H1 (cell line): ENCODE measurements around the gene EPS8L1. TPM values are rescaled to one million over a fixed set of nuclear protein-coding genes. Genes with fewer than 3 reads are reported as not detected.

Source experiments
- BACH1 ChIP-seq: IDR thresholded peaks from 2 replicates; pipeline ENCODE4 v1.6.1; 2012; ENCODE audit warnings: low read length, improper control_type of control experiment
- EGR1 ChIP-seq: IDR thresholded peaks from 2 replicates; pipeline ENCODE4 v1.6.1; 2011; ENCODE audit warnings: low read depth, low read length, borderline replicate concordance
- HDAC2 ChIP-seq, 2 experiments: fragments of 300-600 bp in 1 of 2; sonication (generic) in 1 of 2; IDR thresholded peaks; 2 replicates each; pipeline ENCODE4 v1.6.1; 2011 to 2012; ENCODE audit warnings: low read depth in 2 of 2, low read length in 2 of 2, mild to moderate bottlenecking in 2 of 2, moderate library complexity in 2 of 2, borderline replicate concordance in 1 of 2, inconsistent platforms in 1 of 2
- NANOG ChIP-seq: IDR thresholded peaks from 2 replicates; pipeline ENCODE4 v1.6.1; 2011; ENCODE audit warnings: low read length, low read depth, mild to moderate bottlenecking, inconsistent platforms; ENCODE audit not compliant: insufficient read depth, poor library complexity, severe bottlenecking
- POU5F1 ChIP-seq: IDR thresholded peaks from 2 replicates; pipeline ENCODE4 v1.6.1; 2011; ENCODE audit warnings: low read depth, mild to moderate bottlenecking, low read length, moderate library complexity
- RXRA ChIP-seq: IDR thresholded peaks from 2 replicates; pipeline ENCODE4 v1.6.1; 2011; ENCODE audit warnings: low read depth, mild to moderate bottlenecking, low read length, moderate library complexity; ENCODE audit not compliant: insufficient read depth
- SP4 ChIP-seq: IDR thresholded peaks from 2 replicates; pipeline ENCODE4 v1.6.1; 2012; ENCODE audit warnings: low read length, inconsistent platforms
- polyA plus RNA-seq, 7 experiments: library from polyadenylated mRNA; depleted of rRNA in 3 of 7; stranded (reverse) in 5 of 7; unstranded in 2 of 7; fragments of >200 nt in 5 of 7; fragments of 200-250 nt in 2 of 7; gene quantifications; 1 replicate in 5 of 7; 2 replicates in 1 of 7; 4 replicates in 1 of 7; pipeline versions ENCODE4 v1.2.1 to v1.2.3, GENCODE V29; 2011 to 2013; ENCODE audit warnings: missing spikeins in 2 of 7, mixed read lengths in 2 of 7
- total RNA-seq: library from RNA; stranded (reverse); fragmentation: NEBNext Ultra II Directional; extraction: Animal tissue kit (Norgen Biotek cat#: 25700); gene quantifications from 2 replicates; pipeline ENCODE4 v1.2.1, GENCODE V29; 2021
- TF ChIP-seq, protein P1 (sequence below): fragments of 300-600 bp; sonication (generic); IDR thresholded peaks from 2 replicates; pipeline ENCODE4 v1.7.1; 2012; ENCODE audit warnings: low read length, moderate library complexity, mild to moderate bottlenecking, inconsistent platforms; ENCODE audit not compliant: insufficient replicate concordance

The EPS8L1 gene
- total and polyA plus RNA-seq, 2 of the 8 experiments (the other 6 are each of a cell fraction or from before 2014, with no cell fraction given): 19.8 to 30.2 TPM

DNA sequence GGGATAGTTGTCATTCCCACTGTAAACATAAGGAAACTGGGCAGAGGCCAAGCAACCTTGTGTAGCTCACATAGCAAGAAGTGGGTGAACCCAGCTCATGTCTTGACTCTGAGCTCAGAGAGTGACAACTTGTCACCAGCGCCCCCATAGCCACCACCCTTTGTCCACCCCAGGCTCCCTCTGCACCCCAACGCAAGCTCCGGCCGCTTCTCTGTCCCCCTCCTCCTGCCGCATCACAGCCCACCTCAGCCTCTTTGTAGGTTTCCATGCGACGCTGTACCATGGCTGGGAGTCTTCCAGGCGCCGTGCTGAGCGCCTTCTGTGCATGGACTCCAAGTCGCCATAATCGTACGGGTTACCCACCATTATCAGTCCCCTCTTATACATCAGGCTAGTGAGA lies 40.9 kb upstream of the EPS8L1 start (continued):
- TF ChIP-seq, protein P1, sequence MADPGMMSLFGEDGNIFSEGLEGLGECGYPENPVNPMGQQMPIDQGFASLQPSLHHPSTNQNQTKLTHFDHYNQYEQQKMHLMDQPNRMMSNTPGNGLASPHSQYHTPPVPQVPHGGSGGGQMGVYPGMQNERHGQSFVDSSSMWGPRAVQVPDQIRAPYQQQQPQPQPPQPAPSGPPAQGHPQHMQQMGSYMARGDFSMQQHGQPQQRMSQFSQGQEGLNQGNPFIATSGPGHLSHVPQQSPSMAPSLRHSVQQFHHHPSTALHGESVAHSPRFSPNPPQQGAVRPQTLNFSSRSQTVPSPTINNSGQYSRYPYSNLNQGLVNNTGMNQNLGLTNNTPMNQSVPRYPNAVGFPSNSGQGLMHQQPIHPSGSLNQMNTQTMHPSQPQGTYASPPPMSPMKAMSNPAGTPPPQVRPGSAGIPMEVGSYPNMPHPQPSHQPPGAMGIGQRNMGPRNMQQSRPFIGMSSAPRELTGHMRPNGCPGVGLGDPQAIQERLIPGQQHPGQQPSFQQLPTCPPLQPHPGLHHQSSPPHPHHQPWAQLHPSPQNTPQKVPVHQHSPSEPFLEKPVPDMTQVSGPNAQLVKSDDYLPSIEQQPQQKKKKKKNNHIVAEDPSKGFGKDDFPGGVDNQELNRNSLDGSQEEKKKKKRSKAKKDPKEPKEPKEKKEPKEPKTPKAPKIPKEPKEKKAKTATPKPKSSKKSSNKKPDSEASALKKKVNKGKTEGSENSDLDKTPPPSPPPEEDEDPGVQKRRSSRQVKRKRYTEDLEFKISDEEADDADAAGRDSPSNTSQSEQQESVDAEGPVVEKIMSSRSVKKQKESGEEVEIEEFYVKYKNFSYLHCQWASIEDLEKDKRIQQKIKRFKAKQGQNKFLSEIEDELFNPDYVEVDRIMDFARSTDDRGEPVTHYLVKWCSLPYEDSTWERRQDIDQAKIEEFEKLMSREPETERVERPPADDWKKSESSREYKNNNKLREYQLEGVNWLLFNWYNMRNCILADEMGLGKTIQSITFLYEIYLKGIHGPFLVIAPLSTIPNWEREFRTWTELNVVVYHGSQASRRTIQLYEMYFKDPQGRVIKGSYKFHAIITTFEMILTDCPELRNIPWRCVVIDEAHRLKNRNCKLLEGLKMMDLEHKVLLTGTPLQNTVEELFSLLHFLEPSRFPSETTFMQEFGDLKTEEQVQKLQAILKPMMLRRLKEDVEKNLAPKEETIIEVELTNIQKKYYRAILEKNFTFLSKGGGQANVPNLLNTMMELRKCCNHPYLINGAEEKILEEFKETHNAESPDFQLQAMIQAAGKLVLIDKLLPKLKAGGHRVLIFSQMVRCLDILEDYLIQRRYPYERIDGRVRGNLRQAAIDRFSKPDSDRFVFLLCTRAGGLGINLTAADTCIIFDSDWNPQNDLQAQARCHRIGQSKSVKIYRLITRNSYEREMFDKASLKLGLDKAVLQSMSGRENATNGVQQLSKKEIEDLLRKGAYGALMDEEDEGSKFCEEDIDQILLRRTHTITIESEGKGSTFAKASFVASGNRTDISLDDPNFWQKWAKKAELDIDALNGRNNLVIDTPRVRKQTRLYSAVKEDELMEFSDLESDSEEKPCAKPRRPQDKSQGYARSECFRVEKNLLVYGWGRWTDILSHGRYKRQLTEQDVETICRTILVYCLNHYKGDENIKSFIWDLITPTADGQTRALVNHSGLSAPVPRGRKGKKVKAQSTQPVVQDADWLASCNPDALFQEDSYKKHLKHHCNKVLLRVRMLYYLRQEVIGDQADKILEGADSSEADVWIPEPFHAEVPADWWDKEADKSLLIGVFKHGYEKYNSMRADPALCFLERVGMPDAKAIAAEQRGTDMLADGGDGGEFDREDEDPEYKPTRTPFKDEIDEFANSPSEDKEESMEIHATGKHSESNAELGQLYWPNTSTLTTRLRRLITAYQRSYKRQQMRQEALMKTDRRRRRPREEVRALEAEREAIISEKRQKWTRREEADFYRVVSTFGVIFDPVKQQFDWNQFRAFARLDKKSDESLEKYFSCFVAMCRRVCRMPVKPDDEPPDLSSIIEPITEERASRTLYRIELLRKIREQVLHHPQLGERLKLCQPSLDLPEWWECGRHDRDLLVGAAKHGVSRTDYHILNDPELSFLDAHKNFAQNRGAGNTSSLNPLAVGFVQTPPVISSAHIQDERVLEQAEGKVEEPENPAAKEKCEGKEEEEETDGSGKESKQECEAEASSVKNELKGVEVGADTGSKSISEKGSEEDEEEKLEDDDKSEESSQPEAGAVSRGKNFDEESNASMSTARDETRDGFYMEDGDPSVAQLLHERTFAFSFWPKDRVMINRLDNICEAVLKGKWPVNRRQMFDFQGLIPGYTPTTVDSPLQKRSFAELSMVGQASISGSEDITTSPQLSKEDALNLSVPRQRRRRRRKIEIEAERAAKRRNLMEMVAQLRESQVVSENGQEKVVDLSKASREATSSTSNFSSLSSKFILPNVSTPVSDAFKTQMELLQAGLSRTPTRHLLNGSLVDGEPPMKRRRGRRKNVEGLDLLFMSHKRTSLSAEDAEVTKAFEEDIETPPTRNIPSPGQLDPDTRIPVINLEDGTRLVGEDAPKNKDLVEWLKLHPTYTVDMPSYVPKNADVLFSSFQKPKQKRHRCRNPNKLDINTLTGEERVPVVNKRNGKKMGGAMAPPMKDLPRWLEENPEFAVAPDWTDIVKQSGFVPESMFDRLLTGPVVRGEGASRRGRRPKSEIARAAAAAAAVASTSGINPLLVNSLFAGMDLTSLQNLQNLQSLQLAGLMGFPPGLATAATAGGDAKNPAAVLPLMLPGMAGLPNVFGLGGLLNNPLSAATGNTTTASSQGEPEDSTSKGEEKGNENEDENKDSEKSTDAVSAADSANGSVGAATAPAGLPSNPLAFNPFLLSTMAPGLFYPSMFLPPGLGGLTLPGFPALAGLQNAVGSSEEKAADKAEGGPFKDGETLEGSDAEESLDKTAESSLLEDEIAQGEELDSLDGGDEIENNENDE: no peak
- TF ChIP-seq POU5F1: no peak
- TF ChIP-seq NANOG: no peak
- TF ChIP-seq RXRA: no peak
- no peak for TF ChIP-seq EGR1
- no peak for TF ChIP-seq BACH1
- TF ChIP-seq SP4: no peak
- no peak for TF ChIP-seq HDAC2 (IDR thresholded peaks at IDR 0.05; ENCODE audit: borderline replicate concordance in 1 of 2, low read depth in 2 of 2, low read length in 2 of 2)
- TF ChIP-seq, all 59 proteins: peak for 0
